Muscle of leg (tissue), 11 donors: ENCODE measurements around the gene HNRNPA2B1. TPM values are rescaled to one million over a fixed set of nuclear protein-coding genes. Genes with fewer than 3 reads are reported as not detected.

Experiments
- DNase-seq: peaks from one replicate; pipeline ENCODE4 v3.0.0; 2013
- H3K27ac ChIP-seq: one replicate; pipeline ENCODE4 v1.5.1; 2013; ENCODE audit warnings: mild to moderate bottlenecking, low read length, control low read depth
- H3K27me3 ChIP-seq: one replicate; pipeline ENCODE4 v1.6.1; 2013; ENCODE audit warnings: low read length; ENCODE audit not compliant: control insufficient read depth, insufficient read depth
- H3K36me3 ChIP-seq: one replicate; pipeline ENCODE4 v1.6.1; 2013; ENCODE audit warnings: low read length; ENCODE audit not compliant: control insufficient read depth, insufficient read depth
- H3K4me1 ChIP-seq: one replicate; pipeline ENCODE4 v1.6.1; 2013; ENCODE audit warnings: low read length; ENCODE audit not compliant: control insufficient read depth, insufficient read depth
- H3K4me3 ChIP-seq: one replicate; pipeline ENCODE4 v1.5.1; 2013; ENCODE audit warnings: low read length, control low read depth
- H3K9me3 ChIP-seq: replicated peaks from 2 replicates; pipeline ENCODE4 v1.6.1; 2013; ENCODE audit warnings: low read depth, low read length; ENCODE audit not compliant: control insufficient read depth
- WGBS: methylation state at CpG from one replicate; pipeline ENCODE4 v1.1.5; 2013; ENCODE audit warnings: missing lambda C conversion rate; ENCODE audit not compliant: insufficient coverage; 5-methylcytosine and 5-hydroxymethylcytosine counted together
- polyA plus RNA-seq, 8 donors: library from polyadenylated mRNA; unstranded; fragments of 120-200 nt; gene quantifications; one replicate each; pipeline versions ENCODE4 v1.2.1 to v1.2.3, GENCODE V29; 2013; ENCODE audit warnings: inconsistent platforms in 1 of 8, low replicate concordance in 1 of 8; ENCODE audit not compliant: insufficient read length in 8 of 8, insufficient read depth in 1 of 8
- total RNA-seq: library from RNA; stranded (reverse); fragments of 120-200 nt; gene quantifications from one replicate; pipeline ENCODE4 v1.2.4, GENCODE V29; 2013

Gene HNRNPA2B1
- total and polyA plus RNA-seq, 9 donors: 107 to 924 (median 802) TPM

GRCh38 chr7:26191233-26191973, 9.1 kb downstream of the HNRNPA2B1 start:
- Histone ChIP-seq H3K4me3 (no peak overlapping the region), H3K4me1 (peaks cover 2% of the 10 kb centered on the region), H3K27ac (no peak overlapping the region), H3K36me3 (peaks cover 52% of the 10 kb centered on the region), H3K9me3 (no peaks in the 10 kb centered on the region), H3K27me3 (no peaks in the 10 kb centered on the region)
- no peak for DNase-seq
- 67% methylated on average over 1 of the region's 7 CpGs for WGBS

DNA sequence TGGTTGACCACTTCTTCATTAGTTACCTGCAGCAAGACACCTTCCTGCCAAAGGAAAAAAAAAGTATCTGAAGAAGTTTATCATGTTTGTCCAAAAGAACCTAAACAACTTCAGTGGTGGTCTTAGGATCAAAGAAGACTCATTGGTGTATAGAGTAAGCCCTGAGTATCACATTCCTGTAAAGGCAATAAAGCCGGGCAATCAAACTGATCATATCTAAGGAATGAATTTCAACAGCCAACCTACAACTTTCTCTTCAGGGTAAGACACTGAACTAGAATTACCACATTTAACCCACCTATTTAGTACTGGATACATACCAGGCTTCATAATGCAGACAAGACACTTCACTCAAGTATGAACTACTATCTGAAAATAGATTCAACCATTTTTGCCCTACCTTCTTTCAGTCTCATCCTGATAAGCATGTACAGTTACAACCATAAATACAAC, 10.1 kb downstream of the HNRNPA2B1 start:
- H3K36me3 ChIP-seq: peaks cover 44% of the 10 kb centered on the region

DNA sequence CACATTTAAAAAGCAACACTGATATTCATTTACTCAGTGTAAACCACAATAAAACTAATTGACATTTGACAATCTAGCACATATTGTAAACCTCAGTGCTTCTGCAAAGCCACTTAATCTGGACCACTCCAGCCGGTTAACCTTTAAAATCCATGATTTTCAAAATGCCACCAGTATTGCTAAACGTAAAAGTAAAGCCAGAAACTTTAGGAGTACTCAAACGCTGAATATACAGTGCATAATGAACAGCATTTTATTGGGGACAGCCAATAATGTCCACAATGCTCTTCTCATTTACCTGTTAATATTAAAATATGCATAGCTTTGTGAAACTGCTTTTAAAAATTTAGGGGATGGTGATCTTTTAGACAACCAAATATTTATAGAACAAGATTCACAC, 10.8 kb downstream of the HNRNPA2B1 start:
- no peaks in the 10 kb centered on the region for H3K4me1 ChIP-seq
- no peaks in the 10 kb centered on the region for H3K9me3 ChIP-seq
- H3K4me3 ChIP-seq: no peak overlapping the region
- H3K27ac ChIP-seq: no peak overlapping the region
- peaks cover 39% of the 10 kb centered on the region for H3K36me3 ChIP-seq
- DNase-seq: no peak
- H3K27me3 ChIP-seq: no peaks in the 10 kb centered on the region
- WGBS: no CpG with 5 or more reads among the region's 3 CpGs

More for the DNA sequence above, 10.1 kb downstream of the HNRNPA2B1 start:
- Histone ChIP-seq H3K4me3 (no peak overlapping the region), H3K9me3 (no peaks in the 10 kb centered on the region), H3K27ac (no peak overlapping the region), H3K27me3 (no peaks in the 10 kb centered on the region), H3K4me1 (no peaks in the 10 kb centered on the region)
- no peak for DNase-seq
- no CpG with 5 or more reads among the region's 1 CpG for WGBS

- H3K36me3 ChIP-seq: peaks cover 34% of the 10 kb centered on the region
Observed at GRCh38 chr7:26188957-26189541, 11.5 kb downstream of the HNRNPA2B1 start.

DNA sequence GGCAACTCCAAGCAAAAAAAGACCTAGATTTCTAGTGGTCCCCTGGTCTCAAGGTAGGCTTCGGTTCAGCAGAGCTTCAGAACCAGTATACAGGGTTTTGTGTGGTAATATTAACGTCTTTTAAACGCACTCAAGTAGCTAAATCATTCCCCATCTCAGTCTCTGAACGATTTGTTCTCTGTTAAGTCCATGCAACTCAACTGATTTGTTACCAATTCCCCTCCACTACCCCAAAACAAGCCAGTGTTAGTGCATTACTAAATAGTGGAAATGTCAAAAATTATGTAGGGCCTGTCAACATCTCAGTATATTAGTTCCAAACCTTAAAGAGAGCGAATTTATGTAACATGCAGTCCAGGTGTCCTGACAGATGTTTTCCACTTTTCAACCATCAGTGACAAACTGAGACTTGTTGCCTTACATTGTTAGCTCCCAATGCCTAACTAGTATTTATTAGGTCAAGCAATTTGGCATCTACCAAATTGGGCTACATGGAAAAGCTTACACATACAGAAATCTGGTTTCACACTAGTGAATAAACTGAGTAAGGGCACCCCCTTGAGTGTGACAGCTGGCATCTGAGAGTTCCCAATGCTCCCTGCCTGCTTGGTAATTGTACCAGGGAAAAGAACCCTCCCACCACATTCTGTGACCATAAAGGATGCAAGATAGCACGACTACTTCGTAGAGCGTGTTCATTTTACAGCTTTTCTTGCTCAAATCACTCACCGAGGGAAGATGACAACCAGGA, 12.2 kb downstream of the HNRNPA2B1 start:
- H3K27me3 ChIP-seq: no peaks in the 10 kb centered on the region
- H3K4me3 ChIP-seq: no peak overlapping the region
- DNase-seq: no peak
- H3K4me1 ChIP-seq: no peaks in the 10 kb centered on the region
- H3K9me3 ChIP-seq: no peaks in the 10 kb centered on the region
- no CpG with 5 or more reads among the region's 9 CpGs for WGBS
- H3K36me3 ChIP-seq: peaks cover 28% of the 10 kb centered on the region
- no peak overlapping the region for H3K27ac ChIP-seq

More at GRCh38 chr7:26188957-26189541, 11.5 kb downstream of the HNRNPA2B1 start:
- H3K9me3 ChIP-seq: no peaks in the 10 kb centered on the region
- no peak for DNase-seq
- no CpG with 5 or more reads among the region's 3 CpGs for WGBS
- no peaks in the 10 kb centered on the region for H3K4me1 ChIP-seq
- no peaks in the 10 kb centered on the region for H3K27me3 ChIP-seq
- no peak overlapping the region for H3K4me3 ChIP-seq
- H3K27ac ChIP-seq: no peak overlapping the region

GRCh38 chr7:26187380-26188205, 13.0 kb downstream of the HNRNPA2B1 start:
- Histone ChIP-seq H3K4me3 (no peak overlapping the region), H3K27me3 (no peaks in the 10 kb centered on the region), H3K27ac (no peak overlapping the region), H3K4me1 (no peaks in the 10 kb centered on the region), H3K36me3 (peaks cover 21% of the 10 kb centered on the region), H3K9me3 (no peaks in the 10 kb centered on the region)
- WGBS: 74% methylated on average over 6 of the region's 11 CpGs
- DNase-seq: no peak

GRCh38 chr7:26186364-26187311, 13.9 kb downstream of the HNRNPA2B1 start:
- peaks cover 15% of the 10 kb centered on the region for H3K36me3 ChIP-seq
- H3K4me3 ChIP-seq: no peak overlapping the region
- DNase-seq: no peak
- no peak overlapping the region for H3K27ac ChIP-seq
- H3K27me3 ChIP-seq: no peaks in the 10 kb centered on the region
- no peaks in the 10 kb centered on the region for H3K9me3 ChIP-seq
- H3K4me1 ChIP-seq: peaks cover 3% of the 10 kb centered on the region
- no CpG with 5 or more reads among the region's 5 CpGs for WGBS

DNA sequence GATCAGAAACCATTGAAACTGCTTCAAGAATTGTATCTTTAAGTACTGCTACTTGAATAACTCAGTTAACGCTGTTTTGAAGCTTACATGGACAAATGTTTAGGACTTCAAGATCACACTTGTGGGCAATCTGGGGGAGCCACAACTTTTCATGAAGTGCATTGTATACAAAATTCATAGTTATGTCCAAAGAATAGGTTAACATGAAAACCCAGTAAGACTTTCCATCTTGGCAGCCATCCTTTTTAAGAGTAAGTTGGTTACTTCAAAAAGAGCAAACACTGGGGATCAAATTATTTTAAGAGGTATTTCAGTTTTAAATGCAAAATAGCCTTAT, 14.7 kb downstream of the HNRNPA2B1 start:
- Histone ChIP-seq H3K4me3 (no peak overlapping the region), H3K27me3 (peaks cover 2% of the 10 kb centered on the region), H3K4me1 (peaks cover 3% of the 10 kb centered on the region), H3K9me3 (no peaks in the 10 kb centered on the region), H3K36me3 (peaks cover 11% of the 10 kb centered on the region), H3K27ac (no peak overlapping the region)
- WGBS: no CpG with 5 or more reads among the region's 1 CpG
- DNase-seq: no peak

GRCh38 chr7:26185131-26185843, 15.3 kb downstream of the HNRNPA2B1 start:
- WGBS: 100% methylated on average over 2 of the region's 10 CpGs
- H3K27ac ChIP-seq: no peak overlapping the region

More at GRCh38 chr7:26185131-26185843, 15.3 kb downstream of the HNRNPA2B1 start:
- Histone ChIP-seq H3K4me1 (peaks cover 3% of the 10 kb centered on the region), H3K4me3 (no peak overlapping the region), H3K36me3 (peaks cover 7% of the 10 kb centered on the region), H3K27me3 (peaks cover 2% of the 10 kb centered on the region), H3K9me3 (no peaks in the 10 kb centered on the region)
- DNase-seq: no peak
